HUES64 (cell line): Measurements from ENCODE around the gene IAPP.
"Not testable (repeated sequence)": the region's sequence is repeated elsewhere in the genome, so short reads cannot be mapped to it uniquely, and the experiment has no call there.

ENCODE experiments used
- H3K27ac ChIP-seq: 2 replicates; pipeline ENCODE4 v1.7.0; 2013; ENCODE audit warnings: low read depth, low read length, inconsistent platforms
- H3K27me3 ChIP-seq: 2 replicates; pipeline ENCODE4 v1.6.1; 2013; ENCODE audit warnings: mild to moderate bottlenecking, low read length; ENCODE audit not compliant: insufficient read depth
- H3K36me3 ChIP-seq: 2 replicates; pipeline ENCODE4 v1.6.1; 2013; ENCODE audit warnings: mild to moderate bottlenecking, low read length; ENCODE audit not compliant: insufficient read depth
- H3K4me1 ChIP-seq: 2 replicates; pipeline ENCODE4 v1.6.1; 2013; ENCODE audit warnings: mild to moderate bottlenecking, low read length, moderate library complexity; ENCODE audit not compliant: insufficient read depth
- H3K4me3 ChIP-seq: 2 replicates; pipeline ENCODE4 v1.5.1; 2013; ENCODE audit warnings: mild to moderate bottlenecking, low read length, moderate library complexity
- H3K9ac ChIP-seq: 2 replicates; pipeline ENCODE4 v1.6.1; 2013; ENCODE audit warnings: mild to moderate bottlenecking, low read depth, low read length
- H3K9me3 ChIP-seq: 2 replicates; pipeline ENCODE4 v1.6.1; 2013; ENCODE audit warnings: low read depth, low read length; ENCODE audit not compliant: insufficient read depth
- WGBS: fragments of 150-250, 120-280 bp; methylation state at CpG from one replicate; pipeline ENCODE4 v1.1.7; 2013; ENCODE audit warnings: missing lambda C conversion rate; 5-methylcytosine and 5-hydroxymethylcytosine counted together

IAPP gene

GRCh38 chr12:21381320-21381719 lies 8.6 kb downstream of the IAPP start:
- H3K9ac ChIP-seq, H3K27me3 ChIP-seq, H3K36me3 ChIP-seq, H3K27ac ChIP-seq, H3K4me1 ChIP-seq, H3K9me3 ChIP-seq, H3K4me3 ChIP-seq: not testable (repeated sequence)
- 96% methylated on average over 5 of the region's 5 CpGs for WGBS

- Histone ChIP-seq H3K27ac (no peak overlapping the region), H3K27me3 (no peaks in the 10 kb centered on the region), H3K4me1 (no peaks in the 10 kb centered on the region), H3K4me3 (no peak overlapping the region), H3K36me3 (no peaks in the 10 kb centered on the region), H3K9ac (no peak overlapping the region), H3K9me3 (no peaks in the 10 kb centered on the region)
- WGBS = 97% methylated on average over 2 of the region's 2 CpGs
Measured at GRCh38 chr12:21384261-21384660, 11.6 kb downstream of the IAPP start.

GRCh38 chr12:21387174-21387573 lies 14.5 kb downstream of the IAPP start:
- Histone ChIP-seq H3K9me3 (no peaks in the 10 kb centered on the region), H3K9ac (no peak overlapping the region), H3K4me1 (no peaks in the 10 kb centered on the region), H3K36me3 (no peaks in the 10 kb centered on the region), H3K27me3 (no peaks in the 10 kb centered on the region), H3K4me3 (no peak overlapping the region), H3K27ac (no peak overlapping the region)
- WGBS = 94% methylated on average over 3 of the region's 3 CpGs

GRCh38 chr12:21392384-21392783 lies 19.7 kb downstream of the IAPP start:
- Histone ChIP-seq H3K9me3 (no peaks in the 10 kb centered on the region), H3K4me1 (no peaks in the 10 kb centered on the region), H3K4me3 (no peak overlapping the region), H3K27me3 (no peaks in the 10 kb centered on the region), H3K36me3 (no peaks in the 10 kb centered on the region), H3K9ac (no peak overlapping the region), H3K27ac (no peak overlapping the region)
- WGBS = 65% methylated on average over 1 of the region's 1 CpG

- Histone ChIP-seq H3K4me3 (peak overlapping the region; percentile 51), H3K9ac (peak overlapping the region; percentile 81)
- not testable (repeated sequence) for H3K27me3 ChIP-seq, H3K27ac ChIP-seq, H3K36me3 ChIP-seq, H3K4me1 ChIP-seq, H3K9me3 ChIP-seq
- WGBS = 29% methylated on average over 28 of the region's 28 CpGs
Measured at GRCh38 chr12:21394828-21395626, 22.3 kb downstream of the IAPP start.

GRCh38 chr12:21413369-21414277 lies 40.9 kb downstream of the IAPP start:
- no peaks in the 10 kb centered on the region for H3K9me3 ChIP-seq
- H3K9ac ChIP-seq = no peak overlapping the region
- H3K36me3 ChIP-seq = no peaks in the 10 kb centered on the region
- H3K4me3 ChIP-seq = no peak overlapping the region
- no peaks in the 10 kb centered on the region for H3K27me3 ChIP-seq
- H3K27ac ChIP-seq = no peak overlapping the region
- 93% methylated on average over 15 of the region's 16 CpGs for WGBS
- peaks cover 7% of the 10 kb centered on the region for H3K4me1 ChIP-seq

- WGBS = 89% methylated on average over 4 of the region's 4 CpGs
- Histone ChIP-seq H3K27ac (no peak overlapping the region), H3K4me3 (no peak overlapping the region), H3K4me1 (peaks cover 13% of the 10 kb centered on the region), H3K36me3 (no peaks in the 10 kb centered on the region), H3K9ac (no peak overlapping the region), H3K9me3 (no peaks in the 10 kb centered on the region), H3K27me3 (no peaks in the 10 kb centered on the region)
Measured at GRCh38 chr12:21416511-21417121, 43.9 kb downstream of the IAPP start.

GRCh38 chr12:21418398-21418797 lies 45.7 kb downstream of the IAPP start:
- peaks cover 13% of the 10 kb centered on the region for H3K4me1 ChIP-seq
- not testable (repeated sequence) for H3K9me3 ChIP-seq, H3K9ac ChIP-seq, H3K27ac ChIP-seq, H3K27me3 ChIP-seq, H3K36me3 ChIP-seq, H3K4me3 ChIP-seq
- WGBS = 90% methylated on average over 4 of the region's 5 CpGs

GRCh38 chr12:21419009-21419699 lies 46.5 kb downstream of the IAPP start:
- H3K9me3 ChIP-seq, H3K36me3 ChIP-seq, H3K27ac ChIP-seq, H3K27me3 ChIP-seq: not testable (repeated sequence)
- WGBS = 80% methylated on average over 29 of the region's 30 CpGs
- peak overlapping the region; percentile 26; the same call in 1 of the 2 replicates for H3K4me3 ChIP-seq
- H3K9ac ChIP-seq = peak overlapping the region; percentile 61
- peaks cover 13% of the 10 kb centered on the region for H3K4me1 ChIP-seq

- H3K9me3 ChIP-seq = no peaks in the 10 kb centered on the region
- H3K27me3 ChIP-seq = no peaks in the 10 kb centered on the region
- H3K36me3 ChIP-seq = no peaks in the 10 kb centered on the region
- no peak overlapping the region for H3K4me3 ChIP-seq
- 96% methylated on average over 3 of the region's 4 CpGs for WGBS
- H3K9ac ChIP-seq = no peak overlapping the region
- H3K27ac ChIP-seq = no peak overlapping the region
- H3K4me1 ChIP-seq = no peaks in the 10 kb centered on the region
Measured at GRCh38 chr12:21428241-21428640, 55.5 kb downstream of the IAPP start.
